TTC549 (cell line): Measurements from ENCODE around the gene FIGLA.
"Not testable (repeated sequence)": the region's sequence is repeated elsewhere in the genome, so short reads cannot be mapped to it uniquely, and the experiment has no call there.

Experiments
- FAIRE-seq: peaks from 2 replicates; lab custom pipeline; 2012; peaks lifted over from hg19 to GRCh38; lab: Jason Lieb, UNC

Gene FIGLA

DNA sequence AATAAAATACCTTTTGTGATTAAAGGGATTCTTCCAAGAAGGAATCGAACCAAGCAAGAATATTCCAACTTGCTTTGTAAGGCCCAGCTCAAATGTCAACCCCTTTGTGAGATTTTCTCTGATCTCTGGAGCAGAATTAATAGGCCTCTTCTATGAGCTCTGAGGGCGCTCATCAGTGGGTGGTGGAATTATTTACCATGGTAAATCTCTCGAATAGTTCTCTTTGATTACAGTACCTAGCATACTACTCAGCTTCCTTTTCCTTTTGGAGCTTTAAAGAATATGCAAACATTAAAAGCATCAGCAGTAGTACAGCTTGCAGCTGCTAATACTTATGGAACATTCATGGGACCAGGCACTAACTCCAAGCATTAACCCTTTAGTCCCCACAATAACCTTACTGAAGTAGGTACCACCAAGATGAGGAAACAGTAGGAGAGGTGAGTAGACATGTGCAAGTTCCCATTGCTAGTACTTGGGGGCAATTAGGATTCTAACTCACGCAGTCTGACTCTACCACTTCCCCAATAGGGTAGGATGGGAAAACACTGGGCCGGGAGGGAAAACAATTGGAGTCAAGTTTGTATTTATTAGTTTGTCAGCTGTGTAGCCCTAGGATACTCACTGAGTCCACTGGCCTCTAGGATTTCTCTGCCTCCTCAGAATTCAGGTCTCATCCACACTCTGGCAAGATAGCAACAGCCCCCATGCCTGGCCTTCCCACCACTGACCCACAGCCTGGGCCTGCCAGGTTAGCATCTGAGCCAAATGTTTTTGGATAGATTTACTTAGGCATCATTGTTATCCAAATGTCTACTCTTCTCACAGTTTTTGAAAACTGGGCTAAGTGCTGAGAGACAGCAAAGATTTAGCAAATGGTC, 44.1 kb downstream of the FIGLA start:
- no peak for FAIRE-seq

DNA sequence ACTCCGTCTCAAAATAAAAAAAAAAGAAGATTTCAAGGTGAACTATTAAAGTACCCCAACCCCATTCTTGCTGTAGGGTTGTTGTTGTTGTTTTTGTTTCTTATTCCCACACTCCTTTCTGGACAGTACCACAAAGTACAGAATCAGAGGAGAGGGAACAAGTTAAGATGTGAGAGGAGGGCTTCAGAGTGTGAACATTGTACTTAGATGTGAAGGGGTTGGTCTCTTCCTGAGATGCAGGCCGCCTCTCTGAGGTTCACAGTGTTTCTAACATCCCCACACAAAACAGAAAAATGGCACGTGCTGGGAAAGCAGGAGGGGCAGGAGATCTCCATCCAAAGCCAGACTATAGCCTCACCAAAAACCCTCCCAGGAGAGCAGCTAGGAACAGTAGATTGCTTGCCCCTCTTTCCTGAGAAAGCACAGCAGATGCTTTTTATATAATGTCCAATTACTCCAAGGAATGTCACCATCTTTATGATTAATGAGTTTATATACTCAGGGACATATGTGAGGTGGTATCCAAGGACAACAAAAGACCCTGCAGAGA, 45.1 kb downstream of the FIGLA start:
- no peak for FAIRE-seq

- no peak for FAIRE-seq
Observed at GRCh38 chr2:70744397-70744796, 46.0 kb downstream of the FIGLA start.

DNA sequence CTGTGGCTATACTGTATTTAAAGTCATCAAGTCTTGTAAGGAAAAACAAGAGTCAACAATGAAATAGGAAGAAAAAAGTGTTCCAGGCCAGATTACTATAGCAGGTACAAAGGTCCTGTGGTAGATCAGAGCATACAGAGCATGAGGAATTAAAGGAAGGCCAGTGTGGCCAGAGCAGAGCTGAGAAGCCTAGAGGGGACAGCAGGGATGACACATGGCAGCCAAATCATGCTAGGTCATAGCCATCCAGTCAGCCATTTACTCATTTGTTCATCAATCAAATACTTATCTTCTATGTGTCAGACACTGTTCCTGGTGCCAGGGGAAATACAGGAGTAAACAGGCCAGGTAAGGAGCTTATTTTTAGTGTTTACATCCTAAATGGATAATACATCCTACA, 46.8 kb downstream of the FIGLA start:
- no peak for FAIRE-seq

DNA sequence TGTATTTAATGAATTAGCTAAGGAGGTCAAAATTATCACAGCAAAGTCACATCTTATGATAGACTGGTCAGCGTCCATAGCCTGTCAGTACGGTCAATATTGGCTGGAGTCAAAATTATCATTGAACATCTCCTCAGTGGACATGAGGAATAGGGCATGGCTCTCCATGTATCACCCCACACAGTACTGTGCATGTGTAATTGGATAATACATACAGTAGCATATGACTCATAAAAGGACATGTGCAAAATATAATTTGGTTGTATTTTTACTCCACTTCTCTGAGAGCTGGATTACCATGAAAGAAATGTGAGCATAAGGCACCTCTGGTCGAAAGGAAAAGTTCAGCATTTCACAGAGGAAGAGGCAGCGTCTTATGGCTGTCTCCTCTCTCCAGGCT, 47.4 kb downstream of the FIGLA start:
- no peak for FAIRE-seq

- FAIRE-seq, result not testable (repeated sequence)
Observed at GRCh38 chr2:70739492-70739891, 51.0 kb downstream of the FIGLA start.

GRCh38 chr2:70738159-70738558, 52.3 kb downstream of the FIGLA start:
- no peak for FAIRE-seq

GRCh38 chr2:70735071-70735470, 55.4 kb downstream of the FIGLA start:
- no peak for FAIRE-seq

- no peak for FAIRE-seq
Observed at GRCh38 chr2:70733646-70734180, 56.7 kb downstream of the FIGLA start.

DNA sequence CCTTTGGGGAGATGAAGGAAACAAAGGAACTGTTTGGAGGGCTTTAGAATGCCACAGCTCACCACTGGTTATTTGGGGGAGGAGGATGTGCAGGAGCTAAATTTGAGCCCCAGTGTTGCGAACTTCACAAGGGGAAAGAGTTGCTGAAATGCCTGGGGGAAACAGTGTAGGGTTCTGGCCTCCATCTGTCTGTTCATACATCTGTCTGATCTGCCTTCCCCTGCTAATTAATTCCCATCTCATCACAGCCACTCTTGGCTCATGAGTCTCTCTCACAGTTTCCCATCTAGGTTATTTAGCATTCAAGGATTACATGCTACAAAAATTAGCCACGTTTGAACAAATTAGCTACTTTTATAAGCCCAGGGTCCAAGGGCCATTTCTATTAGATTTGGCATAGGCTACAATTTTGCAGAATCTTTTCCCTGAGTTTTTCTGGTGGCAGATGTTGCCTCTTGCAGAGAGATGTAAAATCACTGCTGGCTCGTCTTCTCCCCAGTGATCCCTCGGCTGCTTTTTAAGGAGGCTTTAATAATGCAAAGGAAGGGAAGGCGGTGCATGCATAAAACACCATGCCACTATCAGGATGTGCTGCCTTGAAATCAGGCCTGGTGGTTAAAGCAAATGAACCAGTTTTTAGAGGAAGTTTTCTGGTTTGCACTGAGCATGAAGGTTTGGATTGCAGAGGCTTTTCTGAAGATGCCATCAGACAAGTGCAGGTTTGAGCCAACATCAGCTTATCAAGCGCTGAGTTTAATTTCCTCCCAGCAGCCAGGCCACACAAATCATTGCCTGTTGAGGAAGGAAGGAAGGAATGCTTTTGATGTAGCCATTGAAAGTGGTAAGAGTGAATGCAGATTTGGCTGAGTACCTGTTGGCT, 57.4 kb downstream of the FIGLA start:
- FAIRE-seq, result no peak

- FAIRE-seq, result no peak
Observed at GRCh38 chr2:70730730-70731129, 59.7 kb downstream of the FIGLA start.

DNA sequence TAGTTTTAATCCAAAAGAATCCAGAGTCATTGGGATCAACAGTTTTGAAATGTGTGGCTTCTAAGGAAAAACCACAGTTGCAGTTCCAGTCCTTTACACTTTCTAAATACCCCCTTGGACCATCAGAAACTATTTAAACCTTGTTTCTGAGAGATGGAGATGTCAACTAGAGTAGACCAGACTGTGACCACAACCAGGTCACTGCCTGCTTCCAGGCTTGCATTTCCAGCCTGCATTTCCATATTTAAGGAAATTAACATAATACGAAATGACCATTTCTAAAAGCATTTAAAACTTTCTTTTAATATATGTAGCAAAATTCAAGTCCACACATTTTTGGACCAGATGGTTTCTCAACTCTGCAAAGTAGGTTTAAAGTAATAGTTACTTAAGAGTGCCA, 60.8 kb downstream of the FIGLA start:
- no peak for FAIRE-seq

GRCh38 chr2:70728128-70728527, 62.3 kb downstream of the FIGLA start:
- no peak for FAIRE-seq
